Heart left ventricle (tissue), 16 donors: Measurements from ENCODE around the gene CNTNAP5. TPM values are rescaled to one million over a fixed set of nuclear protein-coding genes. Genes with fewer than 3 reads are reported as not detected.
A peak's percentile ranks its signal among the peaks of the same experiment; 100 is the strongest.

ENCODE experiments used
- ATAC-seq, 4 donors: fragments of 200-7000 bp; cut with Tn5 transposase; one replicate each; pipeline ENCODE4 v1.9.1; 2020 to 2022; ENCODE audit warnings: moderate library complexity in 4 of 4, mild to moderate bottlenecking in 3 of 4, moderate number of reproducible peaks in 1 of 4
- DNase-seq, 5 donors: peaks; one replicate each; pipeline ENCODE4 v3.0.0-alpha.2; 2020
- H3K27ac ChIP-seq, 12 donors: fragments of 200-600 bp; sonication (generic) in 4 of 12; one replicate each; pipeline versions ENCODE4 v1.5.0 to v1.8.0; 2016 to 2022; ENCODE audit warnings: mild to moderate bottlenecking in 2 of 12
- H3K27me3 ChIP-seq, 9 donors: fragments of 200-600 bp; sonication (generic) in 2 of 9; one replicate each; pipeline versions ENCODE4 v1.5.1 to v1.8.0; 2016 to 2022; ENCODE audit warnings: mild to moderate bottlenecking in 3 of 9
- H3K36me3 ChIP-seq, 9 donors: fragments of 200-600 bp; sonication (generic) in 2 of 9; one replicate each; pipeline versions ENCODE4 v1.5.0 to v1.8.0; 2018 to 2022; ENCODE audit warnings: mild to moderate bottlenecking in 2 of 9
- H3K4me1 ChIP-seq, 12 donors: fragments of 200-600 bp; sonication (generic) in 4 of 12; one replicate each; pipeline versions ENCODE4 v1.5.0 to v1.8.0; 2016 to 2022; ENCODE audit warnings: mild to moderate bottlenecking in 3 of 12
- H3K4me3 ChIP-seq, 12 donors: fragments of 200-600 bp; sonication (generic) in 4 of 12; one replicate each; pipeline versions ENCODE4 v1.5.0 to v1.8.0; 2017 to 2022; ENCODE audit warnings: mild to moderate bottlenecking in 9 of 12, moderate library complexity in 4 of 12
- H3K9me3 ChIP-seq, 12 donors: fragments of 200-600 bp; sonication (generic) in 4 of 12; one replicate each; pipeline versions ENCODE4 v1.5.0 to v1.8.0; 2016 to 2022; ENCODE audit warnings: mild to moderate bottlenecking in 1 of 12
- CTCF ChIP-seq, 12 donors: fragments of 200-600 bp; sonication (generic) in 4 of 12; IDR thresholded peaks; one replicate each; pipeline versions ENCODE4 v1.5.0 to v1.8.0; 2018 to 2022; ENCODE audit warnings: antibody characterized with exemption in 12 of 12, mild to moderate bottlenecking in 5 of 12
- POLR2A ChIP-seq, 2 donors: fragments of 450-650 bp; IDR thresholded peaks; one replicate each; pipeline ENCODE4 v1.6.1; 2017; ENCODE audit warnings: antibody characterized with exemption in 2 of 2, mild to moderate bottlenecking in 2 of 2, moderate library complexity in 2 of 2
- WGBS, 4 donors: extraction: QIAGEN DNeasy Blood & Tissue Kit in 2 of 4; methylation state at CpG; one replicate each; pipeline versions ENCODE4 v1.1.5 to v1.1.7; 2013 to 2018; 5-methylcytosine and 5-hydroxymethylcytosine counted together
- intact Hi-C, 10 donors: fragments of 100-400 bp; cut with DNase I; formaldehyde crosslinking; loops; one replicate each; pipeline versions ENCODE4 v1.11.1 to v1.14.2; 2022
- polyA plus RNA-seq, 2 donors: library from polyadenylated mRNA; stranded (reverse); fragments of 200-250 nt; gene quantifications; one replicate each; pipeline ENCODE4 v1.2.3, GENCODE V29; 2013
- total RNA-seq, 9 donors: library from RNA; depleted of rRNA in 2 of 9; stranded (reverse); fragments of >200 nt in 2 of 9; fragmentation: NEBNext Ultra II Directional in 3 of 9; extraction: Animal tissue kit (Norgen Biotek cat#: 25700) in 3 of 9; gene quantifications; one replicate each; pipeline versions ENCODE4 v1.1.0 to v1.2.4, GENCODE V29; 2016 to 2023
- donor health status: ischemic (EF 13 %, LVEDD 7.1; RV severe dilation, severe dysfunction).
- donor health status: healthy with polysubstance abuse.
- donor health status: DM: no; HTN: yes; CAD: no.
- donor health status: DM: no; HTN: no; CAD: no.
- donor health status: ischemic (EF 25% LVEDD 6.9; RV normal size, moderate dysfunction).
- donor health status: ischemic (EF 25% LVEDD 5.7; RV mildly dilated, moderate dysfunction).
- donor health status: healthy.
- donor health status: DM: yes; HTN: yes; CAD: no.
- donor health status: ischemic (EF 35%, LVEDD 5.7; RV mildly dilated, moderate dysfunction).
- donor health status: nonischemic (EF 11% LVEDD 7.7; RV severe dilation, severe dysfunction).
- donor health status: DM: yes; HTN: yes; CAD: no.
- donor health status: PGD.
- donor health status: ischemic (EF 29% LVEDD 5.4; RV normal size, mild dysfunction).
- donor health status: nonischemic (EF 23%, LVEDD 6.1; RV moderate dilation, normal function).

Gene CNTNAP5
- total and polyA plus RNA-seq, 11 donors, result not detected

GRCh38 chr2:124683536-124684428 lies 658.7 kb downstream of the CNTNAP5 start:
- intact Hi-C loops, result no loop called here
- 65 to 71% (median 69%) methylated on average over 6 of the region's 6 CpGs for WGBS, 4 donors
- H3K4me3 ChIP-seq, result no peak overlapping the region
- no peaks in the 10 kb centered on the region for H3K36me3 ChIP-seq
- peaks cover 0 to 13% (median 4%) of the 10 kb centered on the region in 12 donors for H3K9me3 ChIP-seq
- DNase-seq (no peak), ATAC-seq (no peak)
- no peak for TF ChIP-seq CTCF (IDR thresholded peaks at IDR 0.05)
- no peak for TF ChIP-seq POLR2A (IDR thresholded peaks at IDR 0.05)
- no peaks in the 10 kb centered on the region for H3K27me3 ChIP-seq
- H3K4me1 ChIP-seq, result no peaks in the 10 kb centered on the region
- H3K27ac ChIP-seq, result no peak overlapping the region

- no peak overlapping the region for H3K27ac ChIP-seq
- peaks cover 0 to 48% (median 27%) of the 10 kb centered on the region in 12 donors for H3K9me3 ChIP-seq
- TF ChIP-seq POLR2A (IDR thresholded peaks at IDR 0.05) (no peak), CTCF (IDR thresholded peaks at IDR 0.05) (no peak)
- 90 to 94% (median 93%) methylated on average over 3 of the region's 3 CpGs for WGBS, 4 donors
- no peaks in the 10 kb centered on the region for H3K27me3 ChIP-seq
- no peaks in the 10 kb centered on the region for H3K4me1 ChIP-seq
- ATAC-seq, result no peak
- H3K36me3 ChIP-seq, result no peaks in the 10 kb centered on the region
- intact Hi-C loops, result no loop called here
- DNase-seq, result no peak
- no peak overlapping the region for H3K4me3 ChIP-seq
Measured at GRCh38 chr2:124689348-124689747, 664.3 kb downstream of the CNTNAP5 start.

- no peaks in the 10 kb centered on the region for H3K27me3 ChIP-seq
- intact Hi-C loops, result no loop called here
- H3K4me1 ChIP-seq, result no peaks in the 10 kb centered on the region
- DNase-seq, result no peak
- peaks cover 0 to 48% (median 27%) of the 10 kb centered on the region in 12 donors for H3K9me3 ChIP-seq
- H3K27ac ChIP-seq, result no peak overlapping the region
- no peak for TF ChIP-seq POLR2A (IDR thresholded peaks at IDR 0.05)
- no peak for TF ChIP-seq CTCF (IDR thresholded peaks at IDR 0.05)
- ATAC-seq, result no peak
- H3K36me3 ChIP-seq, result no peaks in the 10 kb centered on the region
- H3K4me3 ChIP-seq, result no peak overlapping the region
Measured at GRCh38 chr2:124692216-124692615, 667.1 kb downstream of the CNTNAP5 start.

GRCh38 chr2:124692707-124693106 lies 667.6 kb downstream of the CNTNAP5 start:
- Histone ChIP-seq H3K9me3 (peaks cover 0 to 45% (median 27%) of the 10 kb centered on the region in 12 donors), H3K27me3 (no peaks in the 10 kb centered on the region), H3K36me3 (no peaks in the 10 kb centered on the region), H3K4me1 (no peaks in the 10 kb centered on the region), H3K4me3 (no peak overlapping the region), H3K27ac (no peak overlapping the region)
- 58 to 70% (median 62%) methylated on average over 1 of the region's 1 CpG for WGBS, 4 donors
- intact Hi-C loops, result no loop called here
- TF ChIP-seq CTCF (IDR thresholded peaks at IDR 0.05) (no peak), POLR2A (IDR thresholded peaks at IDR 0.05) (no peak)
- ATAC-seq (peak in 1 of 4 donors; percentile 54), DNase-seq (peak in 1 of 5 donors; percentile 30)
